WTC11 (cell line): ENCODE results near the gene RWDD2A. TPM values are rescaled to one million over a fixed set of nuclear protein-coding genes. Genes with fewer than 3 reads are reported as not detected.

Experiments used
- ATAC-seq: fragments of 200-7000 bp; cut with Tn5 transposase; 2 replicates; pipeline ENCODE4 v1.10.0; 2021; ENCODE audit warnings: mild to moderate bottlenecking, moderate library complexity
- CTCF ChIA-PET: fragments of 300-600 bp; sonication (Branson Sonifier 250); formaldehyde crosslinking; loops from one replicate; lab custom pipeline; 2021; ENCODE audit warnings: antibody characterized with exemption; lab: Charles Lee
- POLR2A ChIA-PET: fragments of 350-600 bp; sonication (Branson Sonifier 250); formaldehyde crosslinking; loops from one replicate; lab custom pipeline; 2021; ENCODE audit warnings: antibody characterized with exemption; lab: Charles Lee
- DNase-seq: peaks from one replicate; pipeline ENCODE4 v3.0.0; 2021; ENCODE audit warnings: low spot score
- H3K27ac Mint-ChIP-seq: 2 replicates; pipeline ENCODE4 v1.8.0; 2021; ENCODE audit warnings: mixed read lengths
- H3K27me3 Mint-ChIP-seq: 2 replicates; pipeline ENCODE4 v1.8.0; 2021; ENCODE audit warnings: low read depth, mild to moderate bottlenecking, moderate library complexity, mixed read lengths
- H3K36me3 Mint-ChIP-seq: 2 replicates; pipeline ENCODE4 v1.8.0; 2021; ENCODE audit warnings: mixed read lengths
- H3K4me1 Mint-ChIP-seq: 2 replicates; pipeline ENCODE4 v1.8.0; 2022; ENCODE audit warnings: mixed read lengths
- H3K4me3 Mint-ChIP-seq: 2 replicates; pipeline ENCODE4 v1.8.0; 2021; ENCODE audit warnings: mild to moderate bottlenecking, moderate library complexity, mixed read lengths
- H3K9me3 Mint-ChIP-seq: 2 replicates; pipeline ENCODE4 v1.8.0; 2021; ENCODE audit warnings: mixed read lengths
- CREM ChIP-seq: sonication (generic); formaldehyde crosslinking; IDR thresholded peaks from 2 replicates; pipeline ENCODE4 v1.8.1; 2022; ENCODE audit warnings: mild to moderate bottlenecking, missing genetic modification reagents, moderate library complexity
- ESRRA ChIP-seq: sonication (generic); formaldehyde crosslinking; IDR thresholded peaks from 2 replicates; pipeline ENCODE4 v1.8.1; 2022; ENCODE audit warnings: mild to moderate bottlenecking, missing genetic modification reagents, borderline replicate concordance
- ETV6 ChIP-seq: sonication (generic); formaldehyde crosslinking; IDR thresholded peaks from 2 replicates; pipeline ENCODE4 v1.8.1; 2022; ENCODE audit warnings: mild to moderate bottlenecking, missing genetic modification reagents
- FOXP4 ChIP-seq: sonication (generic); formaldehyde crosslinking; IDR thresholded peaks from 2 replicates; pipeline ENCODE4 v1.8.0; 2022; ENCODE audit warnings: mild to moderate bottlenecking, missing genetic modification reagents
- IRF1 ChIP-seq: sonication (generic); formaldehyde crosslinking; IDR thresholded peaks from 2 replicates; pipeline ENCODE4 v1.8.0; 2023; ENCODE audit warnings: missing genetic modification reagents
- JUN ChIP-seq: sonication (generic); formaldehyde crosslinking; IDR thresholded peaks from 2 replicates; pipeline ENCODE4 v1.8.0; 2023; ENCODE audit warnings: mild to moderate bottlenecking, missing genetic modification reagents
- KAT7 ChIP-seq: sonication (generic); formaldehyde crosslinking; IDR thresholded peaks from 2 replicates; pipeline ENCODE4 v1.8.1; 2023; ENCODE audit warnings: missing genetic modification reagents, mild to moderate bottlenecking, borderline replicate concordance
- NR3C1 ChIP-seq: sonication (generic); formaldehyde crosslinking; conservative IDR thresholded peaks from 2 replicates; pipeline ENCODE4 v1.8.1; 2023; ENCODE audit warnings: low read depth, mild to moderate bottlenecking, missing genetic modification reagents
- RELA ChIP-seq: sonication (generic); formaldehyde crosslinking; IDR thresholded peaks from 2 replicates; pipeline ENCODE4 v1.8.1; 2022; ENCODE audit warnings: missing genetic modification reagents, mild to moderate bottlenecking, borderline replicate concordance
- RORB ChIP-seq: fragments of 250-450 bp; sonication (Bioruptor Pico); IDR thresholded peaks from 2 replicates; pipeline ENCODE4 v1.9.0; 2021; ENCODE audit warnings: mild to moderate bottlenecking
- SMAD4 ChIP-seq: sonication (generic); formaldehyde crosslinking; IDR thresholded peaks from 2 replicates; pipeline ENCODE4 v1.8.0; 2022; ENCODE audit warnings: mild to moderate bottlenecking, missing genetic modification reagents
- SP1 ChIP-seq: sonication (generic); formaldehyde crosslinking; conservative IDR thresholded peaks from 2 replicates; pipeline ENCODE4 v1.8.1; 2022; ENCODE audit warnings: missing genetic modification reagents
- STAT6 ChIP-seq: sonication (generic); formaldehyde crosslinking; conservative IDR thresholded peaks from 2 replicates; pipeline ENCODE4 v1.8.1; 2023; ENCODE audit warnings: mild to moderate bottlenecking, low read depth, missing genetic modification reagents, moderate library complexity
- TP53 ChIP-seq: sonication (generic); formaldehyde crosslinking; IDR thresholded peaks from 2 replicates; pipeline ENCODE4 v1.8.1; 2023; ENCODE audit warnings: mild to moderate bottlenecking, missing genetic modification reagents
- ZNF138 ChIP-seq: sonication (generic); formaldehyde crosslinking; conservative IDR thresholded peaks from 2 replicates; pipeline ENCODE4 v1.8.1; 2022; ENCODE audit warnings: mild to moderate bottlenecking, moderate library complexity, missing genetic modification reagents
- ZNF219 ChIP-seq: sonication (generic); formaldehyde crosslinking; IDR thresholded peaks from 2 replicates; pipeline ENCODE4 v1.8.0; 2023; ENCODE audit warnings: missing genetic modification reagents, mild to moderate bottlenecking, borderline replicate concordance
- ZNF263 ChIP-seq: sonication (generic); formaldehyde crosslinking; IDR thresholded peaks from 2 replicates; pipeline ENCODE4 v1.8.1; 2022; ENCODE audit warnings: low read depth, mild to moderate bottlenecking, moderate library complexity, missing genetic modification reagents
- total RNA-seq: library from RNA; stranded (reverse); gene quantifications from 3 replicates; pipeline ENCODE4 v1.2.3, GENCODE V29; 2021
- TF ChIP-seq, protein P1 (sequence below): fragments of 250-450 bp; sonication (Bioruptor Pico); IDR thresholded peaks from 2 replicates; pipeline ENCODE4 v2.1.2; 2022; ENCODE audit warnings: mild to moderate bottlenecking, moderate library complexity
- TF ChIP-seq, protein P2 (sequence below): sonication (generic); formaldehyde crosslinking; conservative IDR thresholded peaks from 2 replicates; pipeline ENCODE4 v1.8.1; 2022; ENCODE audit warnings: mild to moderate bottlenecking, missing genetic modification reagents
- TF ChIP-seq, protein P3 (sequence below): sonication (generic); formaldehyde crosslinking; IDR thresholded peaks from 2 replicates; pipeline ENCODE4 v1.8.1; 2023; ENCODE audit warnings: mild to moderate bottlenecking, missing genetic modification reagents, borderline replicate concordance

RWDD2A gene
- total RNA-seq, 1 experiment from 2014 or later: 5.2 TPM

DNA sequence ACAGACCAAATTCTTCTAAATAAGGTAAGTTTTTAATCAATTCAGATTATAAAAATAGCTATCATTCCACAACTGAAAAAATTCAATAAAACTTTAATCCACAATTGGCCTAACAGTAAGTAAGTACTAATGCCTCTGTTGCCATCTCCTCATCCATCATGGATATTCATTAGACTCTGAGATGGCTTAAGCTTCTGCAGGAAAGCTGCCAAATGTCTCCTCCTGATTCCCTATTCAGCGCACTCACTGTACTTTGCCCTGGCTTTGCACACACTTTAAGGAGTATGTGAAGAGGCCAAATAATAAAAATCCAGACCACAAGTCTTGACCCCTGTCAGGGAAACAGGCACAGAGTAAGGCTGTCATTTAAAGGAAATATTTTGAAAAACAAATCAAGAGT lies 23.6 kb upstream of the RWDD2A start:
- Mint-ChIP-seq H3K9me3 (no peaks in the 10 kb centered on the region), H3K27me3 (no peaks in the 10 kb centered on the region), H3K4me1 (no peaks in the 10 kb centered on the region), H3K27ac (no peak overlapping the region), H3K36me3 (peaks cover 78% of the 10 kb centered on the region), H3K4me3 (no peak overlapping the region)
- TF ChIP-seq, protein P1, sequence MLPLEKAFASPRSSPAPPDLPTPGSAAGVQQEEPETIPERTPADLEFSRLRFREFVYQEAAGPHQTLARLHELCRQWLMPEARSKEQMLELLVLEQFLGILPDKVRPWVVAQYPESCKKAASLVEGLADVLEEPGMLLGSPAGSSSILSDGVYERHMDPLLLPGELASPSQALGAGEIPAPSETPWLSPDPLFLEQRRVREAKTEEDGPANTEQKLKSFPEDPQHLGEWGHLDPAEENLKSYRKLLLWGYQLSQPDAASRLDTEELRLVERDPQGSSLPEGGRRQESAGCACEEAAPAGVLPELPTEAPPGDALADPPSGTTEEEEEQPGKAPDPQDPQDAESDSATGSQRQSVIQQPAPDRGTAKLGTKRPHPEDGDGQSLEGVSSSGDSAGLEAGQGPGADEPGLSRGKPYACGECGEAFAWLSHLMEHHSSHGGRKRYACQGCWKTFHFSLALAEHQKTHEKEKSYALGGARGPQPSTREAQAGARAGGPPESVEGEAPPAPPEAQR (CRISPR knock-in tag): no peak
- TF ChIP-seq ETV6 (no peak), NR3C1 (CRISPR knock-in tag) (no peak), SMAD4 (CRISPR knock-in tag) (no peak), ZNF263 (no peak), TP53 (CRISPR knock-in tag) (no peak), ZNF219 (CRISPR knock-in tag) (no peak), FOXP4 (CRISPR knock-in tag) (no peak), RORB (CRISPR knock-in tag) (no peak), JUN (no peak), ZNF138 (CRISPR knock-in tag) (no peak), RELA (CRISPR knock-in tag) (no peak), CREM (CRISPR knock-in tag) (no peak), IRF1 (CRISPR knock-in tag) (no peak), SP1 (CRISPR knock-in tag) (no peak), KAT7 (CRISPR knock-in tag) (no peak), ESRRA (no peak), STAT6 (CRISPR knock-in tag) (no peak)
- TF ChIP-seq, protein P2, sequence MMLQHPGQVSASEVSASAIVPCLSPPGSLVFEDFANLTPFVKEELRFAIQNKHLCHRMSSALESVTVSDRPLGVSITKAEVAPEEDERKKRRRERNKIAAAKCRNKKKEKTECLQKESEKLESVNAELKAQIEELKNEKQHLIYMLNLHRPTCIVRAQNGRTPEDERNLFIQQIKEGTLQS (CRISPR knock-in tag): no peak
- TF ChIP-seq, protein P3, sequence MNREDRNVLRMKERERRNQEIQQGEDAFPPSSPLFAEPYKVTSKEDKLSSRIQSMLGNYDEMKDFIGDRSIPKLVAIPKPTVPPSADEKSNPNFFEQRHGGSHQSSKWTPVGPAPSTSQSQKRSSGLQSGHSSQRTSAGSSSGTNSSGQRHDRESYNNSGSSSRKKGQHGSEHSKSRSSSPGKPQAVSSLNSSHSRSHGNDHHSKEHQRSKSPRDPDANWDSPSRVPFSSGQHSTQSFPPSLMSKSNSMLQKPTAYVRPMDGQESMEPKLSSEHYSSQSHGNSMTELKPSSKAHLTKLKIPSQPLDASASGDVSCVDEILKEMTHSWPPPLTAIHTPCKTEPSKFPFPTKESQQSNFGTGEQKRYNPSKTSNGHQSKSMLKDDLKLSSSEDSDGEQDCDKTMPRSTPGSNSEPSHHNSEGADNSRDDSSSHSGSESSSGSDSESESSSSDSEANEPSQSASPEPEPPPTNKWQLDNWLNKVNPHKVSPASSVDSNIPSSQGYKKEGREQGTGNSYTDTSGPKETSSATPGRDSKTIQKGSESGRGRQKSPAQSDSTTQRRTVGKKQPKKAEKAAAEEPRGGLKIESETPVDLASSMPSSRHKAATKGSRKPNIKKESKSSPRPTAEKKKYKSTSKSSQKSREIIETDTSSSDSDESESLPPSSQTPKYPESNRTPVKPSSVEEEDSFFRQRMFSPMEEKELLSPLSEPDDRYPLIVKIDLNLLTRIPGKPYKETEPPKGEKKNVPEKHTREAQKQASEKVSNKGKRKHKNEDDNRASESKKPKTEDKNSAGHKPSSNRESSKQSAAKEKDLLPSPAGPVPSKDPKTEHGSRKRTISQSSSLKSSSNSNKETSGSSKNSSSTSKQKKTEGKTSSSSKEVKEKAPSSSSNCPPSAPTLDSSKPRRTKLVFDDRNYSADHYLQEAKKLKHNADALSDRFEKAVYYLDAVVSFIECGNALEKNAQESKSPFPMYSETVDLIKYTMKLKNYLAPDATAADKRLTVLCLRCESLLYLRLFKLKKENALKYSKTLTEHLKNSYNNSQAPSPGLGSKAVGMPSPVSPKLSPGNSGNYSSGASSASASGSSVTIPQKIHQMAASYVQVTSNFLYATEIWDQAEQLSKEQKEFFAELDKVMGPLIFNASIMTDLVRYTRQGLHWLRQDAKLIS (CRISPR knock-in tag): no peak
- POLR2A ChIA-PET: no interaction called here
- CTCF ChIA-PET: no interaction called here
- DNase-seq: no peak
- ATAC-seq: no peak
